Stimulated activated CD8-positive, alpha-beta memory T cell treated with anti-CD3 and anti-CD28 coated beads, Interleukin-7, amount 100 ng/mL, for 1 hour (primary cell): ENCODE data around the gene COA7.
"Not testable (repeated sequence)": the region's sequence is repeated elsewhere in the genome, so short reads cannot be mapped to it uniquely, and the experiment has no call there.

Source experiments
- DNase-seq, 2 donors: peaks; one replicate each; pipeline ENCODE4 v3.0.0-alpha.2; 2020; ENCODE audit warnings: low read depth in 2 of 2

Gene COA7

DNA sequence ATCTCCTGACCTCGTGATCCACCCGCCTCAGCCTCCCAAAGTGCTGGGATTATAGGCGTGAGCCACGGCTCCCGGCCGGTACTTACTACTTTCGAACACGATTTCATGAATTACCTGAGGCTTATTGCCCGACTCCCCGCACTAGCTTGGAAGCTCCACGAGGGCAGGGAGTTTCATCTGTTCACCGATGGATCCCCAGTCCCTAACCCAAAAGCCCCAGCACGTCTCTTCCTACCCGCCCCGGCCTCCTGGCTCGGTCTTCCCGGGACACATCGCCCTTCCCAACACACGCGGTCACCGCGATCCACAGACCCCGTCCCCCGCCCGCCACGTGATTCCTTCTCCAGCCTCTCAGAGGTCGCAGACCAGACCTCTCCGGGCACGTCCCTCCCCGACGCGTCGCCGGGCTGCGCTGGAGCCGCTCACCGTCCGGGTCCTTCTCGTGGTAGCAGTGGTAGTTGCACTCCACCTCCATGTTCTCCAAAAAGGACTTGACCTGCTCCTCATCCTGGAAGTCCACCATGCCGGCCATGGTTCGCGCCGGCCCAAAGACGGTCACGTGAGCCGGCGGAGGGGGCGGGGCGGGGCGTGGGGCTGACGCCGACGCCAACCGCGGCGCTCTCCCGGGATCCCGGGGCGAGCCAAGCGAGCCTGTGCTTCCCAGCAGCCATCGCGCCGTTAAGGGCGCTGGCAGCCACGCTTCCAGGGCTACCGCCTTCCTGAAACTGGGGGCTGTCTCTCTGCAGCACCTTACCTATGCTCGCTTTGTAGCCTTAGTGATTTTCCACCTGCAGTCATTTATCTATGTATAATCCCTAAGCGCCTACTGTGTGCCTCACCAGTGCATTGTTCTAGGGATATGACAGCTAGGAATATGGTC is at the start of gene COA7:
Gene COA7, minus strand, starts transcription at position 553 of the 880 bp plus-strand sequence. Its CDS starts 21 bp downstream, at position 532.
- peak; percentile 14 to 21 for DNase-seq

DNA sequence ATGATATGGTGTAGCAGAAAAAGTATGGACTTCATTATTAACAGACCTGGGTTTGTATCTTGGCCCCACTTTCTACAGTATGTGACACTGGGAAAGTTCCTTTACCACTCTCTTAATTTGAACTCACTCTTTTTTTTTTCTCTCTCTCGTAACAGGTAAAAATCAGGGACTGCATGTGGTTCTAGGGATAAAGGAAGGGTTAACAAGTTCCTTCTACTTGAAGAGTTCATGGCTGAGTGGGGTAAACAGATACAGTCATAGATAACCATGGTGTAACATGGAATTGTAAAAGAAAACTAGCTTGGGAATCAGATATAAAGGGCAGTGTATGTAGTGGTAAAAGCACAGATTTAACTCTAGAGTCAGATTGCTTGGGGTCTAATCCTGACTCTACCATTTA is 49.3 kb upstream of the COA7 start:
- DNase-seq, result no peak

DNA sequence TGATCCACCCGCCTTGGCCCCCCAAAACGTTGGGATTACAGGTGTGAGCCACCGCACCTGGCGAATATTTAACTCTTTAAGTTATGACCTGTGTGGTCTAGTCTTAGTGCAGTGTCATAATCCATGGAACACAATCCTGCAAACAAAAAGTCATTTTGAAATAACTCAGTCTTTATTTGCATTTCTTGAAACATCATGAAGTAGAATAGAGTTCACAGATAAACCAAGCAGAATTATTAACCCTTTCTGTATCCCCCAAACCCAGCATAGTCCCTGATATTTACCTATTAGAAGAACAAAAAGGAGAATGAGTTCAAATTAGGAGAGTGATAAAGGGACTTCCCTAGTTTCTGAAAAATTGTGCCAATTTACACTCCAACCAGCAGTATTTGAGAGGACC is 48.0 kb upstream of the COA7 start:
- no peak for DNase-seq

DNA sequence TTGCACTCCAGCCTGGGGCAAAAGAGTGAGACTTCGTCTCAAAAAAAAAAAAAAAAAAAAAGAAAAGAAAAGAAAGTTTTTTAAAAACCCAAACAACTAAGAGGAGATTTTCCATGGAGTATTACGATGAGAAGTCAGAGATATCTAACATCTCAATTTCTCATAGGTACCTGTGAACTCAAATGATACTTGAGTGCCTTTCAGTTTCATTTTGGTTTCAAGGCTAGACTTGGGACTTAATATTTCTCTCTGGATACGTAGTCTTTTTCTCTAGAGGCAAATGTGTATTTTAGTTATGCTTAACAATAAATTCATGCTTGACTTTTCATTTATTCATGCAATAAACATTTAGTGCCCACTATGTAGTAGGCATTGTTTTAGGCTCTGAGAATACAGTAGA is 43.1 kb upstream of the COA7 start:
- no peak for DNase-seq

DNA sequence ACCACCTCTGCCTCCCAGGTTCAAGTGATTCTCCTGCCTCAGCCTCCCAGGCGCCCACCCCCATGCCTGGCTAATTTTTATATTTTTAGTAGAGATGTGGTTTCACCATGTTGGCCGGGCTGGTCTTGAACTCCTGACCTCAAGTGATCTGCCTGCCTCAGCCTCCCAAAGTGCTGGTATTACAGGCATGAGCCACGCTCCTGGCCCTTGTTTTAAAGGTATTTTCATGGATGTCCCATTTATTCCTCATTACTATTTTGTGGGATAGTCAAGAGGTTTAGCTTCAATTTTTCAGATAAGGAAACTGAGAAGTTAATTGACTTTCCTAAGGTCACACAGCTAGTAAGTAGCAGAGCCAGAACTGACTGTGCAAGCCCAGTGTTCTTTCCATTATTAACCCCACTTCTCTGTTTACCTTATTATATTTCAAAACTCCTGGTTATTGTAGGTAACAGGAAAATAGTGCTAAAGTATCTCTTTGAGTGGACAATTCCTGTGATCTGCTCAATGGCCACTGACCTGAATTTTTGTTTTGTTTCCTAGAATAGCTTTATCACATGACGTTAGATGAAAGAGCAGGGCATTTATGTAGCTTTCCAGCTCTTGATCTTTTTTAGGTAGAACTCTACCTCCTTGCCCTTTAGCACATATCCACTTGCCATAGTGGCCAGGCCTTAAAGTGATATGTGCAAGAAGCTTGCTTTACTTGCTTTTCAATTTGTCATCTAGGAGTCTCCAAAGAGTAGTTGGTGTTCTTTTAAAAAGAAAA is 41.7 kb upstream of the COA7 start:
- DNase-seq, result no peak

DNA sequence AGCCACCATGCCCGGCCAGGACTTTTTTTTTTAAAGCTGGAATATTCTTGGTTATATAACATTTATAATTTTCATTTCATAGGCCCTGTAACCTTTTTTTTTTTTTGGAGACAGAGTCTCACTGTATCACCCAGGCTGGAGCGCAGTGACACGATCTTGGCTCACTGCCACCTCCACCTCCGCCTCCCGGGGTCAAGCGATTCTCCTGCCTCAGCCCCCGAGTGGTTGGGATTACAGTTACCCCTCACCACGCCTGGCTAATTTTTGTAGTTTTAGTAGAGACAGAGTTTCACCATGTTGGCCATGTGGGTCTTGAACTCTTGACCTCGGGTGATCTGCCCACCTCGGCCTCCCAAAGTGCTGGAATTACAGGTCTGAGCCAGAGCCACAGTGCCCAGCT is 40.7 kb upstream of the COA7 start:
- DNase-seq, result no peak

DNA sequence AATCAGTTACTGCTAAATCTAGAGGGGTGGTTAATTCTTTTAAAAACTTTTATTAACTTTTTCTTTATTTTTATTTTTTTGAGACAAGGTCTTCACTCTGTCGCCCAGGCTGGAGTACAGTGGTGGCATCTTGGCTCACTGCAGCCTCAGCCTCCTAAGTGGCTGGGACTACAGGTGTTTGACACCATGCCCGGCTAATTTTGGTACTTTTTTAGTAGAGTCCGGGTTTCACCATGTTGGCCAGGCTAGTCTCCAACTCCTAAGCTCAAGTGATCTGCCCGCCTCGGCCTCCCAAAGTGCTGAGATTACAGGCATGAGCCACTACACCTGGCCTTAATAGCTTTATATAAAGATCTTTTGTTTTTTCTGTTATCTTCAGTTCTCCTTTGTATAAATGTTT is 40.0 kb upstream of the COA7 start:
- no peak for DNase-seq

DNA sequence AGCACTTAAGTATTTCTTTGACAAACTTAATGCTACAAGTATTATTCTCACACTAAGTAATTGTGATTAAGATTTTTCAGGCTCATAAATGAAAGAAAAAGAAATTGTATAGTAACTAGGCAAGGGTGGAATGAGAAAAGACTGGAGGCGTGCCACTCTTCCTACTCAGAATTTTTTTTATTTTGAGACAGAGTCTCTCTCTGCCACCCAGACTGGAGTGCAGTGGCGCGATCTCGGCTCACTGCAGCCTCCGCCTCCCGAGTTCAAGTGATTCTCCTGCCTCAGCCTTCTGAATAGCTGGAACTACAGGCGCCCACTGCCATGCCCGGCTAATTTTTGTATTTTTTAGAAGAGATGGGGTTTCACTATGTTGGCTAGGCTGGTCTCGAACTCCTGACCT is 37.2 kb upstream of the COA7 start:
- DNase-seq, result not testable (repeated sequence)

DNA sequence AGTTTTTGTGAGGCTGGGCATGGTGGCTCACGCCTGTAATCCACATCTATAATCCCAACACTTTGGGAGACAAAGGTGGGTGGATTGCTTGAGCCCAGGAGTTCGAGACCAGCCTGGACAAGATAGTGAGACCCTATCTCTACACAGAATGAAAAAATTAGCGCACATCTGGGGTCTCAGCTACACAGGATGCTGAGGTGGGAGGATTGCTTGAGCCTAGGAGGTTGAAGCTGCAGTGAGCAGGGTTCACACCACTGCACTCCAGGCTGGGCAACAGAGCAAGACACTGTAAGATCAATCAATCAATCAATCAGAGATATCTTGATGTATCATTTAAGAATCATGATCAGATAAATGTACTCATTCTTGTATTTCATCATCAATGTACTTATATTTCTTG is 35.2 kb upstream of the COA7 start:
- no peak for DNase-seq

DNA sequence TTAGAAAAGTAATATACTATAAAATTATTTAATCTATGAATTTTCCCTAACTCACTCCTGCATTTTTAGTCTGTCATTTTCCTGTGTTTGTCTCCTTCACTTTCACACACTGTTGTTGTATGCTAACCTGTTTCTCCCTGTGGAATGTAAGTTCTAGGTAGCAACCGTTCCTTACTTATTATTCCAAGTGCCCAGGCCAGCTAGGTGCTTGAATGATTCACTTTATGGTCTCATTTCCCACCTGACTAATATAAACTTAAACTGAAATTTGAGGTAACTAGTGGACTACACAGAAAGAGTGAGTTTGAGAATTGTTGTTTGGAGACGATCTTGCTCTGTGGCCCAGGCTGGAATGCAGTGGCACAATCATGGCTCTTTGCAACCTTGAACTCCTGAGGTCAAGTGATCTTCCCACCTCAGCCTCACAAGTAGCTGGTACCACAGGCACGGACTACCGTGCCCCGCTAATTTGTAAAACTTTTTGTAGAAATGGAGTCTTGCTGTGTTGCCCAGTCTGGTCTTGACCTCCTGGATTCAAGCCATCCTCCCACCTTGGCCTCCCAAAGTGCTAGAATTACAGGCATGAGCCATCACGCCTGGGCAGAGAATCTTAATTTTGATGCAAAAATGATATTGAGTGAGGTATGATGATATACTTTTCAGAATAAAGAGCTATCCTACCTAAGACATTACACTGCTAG is 30.0 kb upstream of the COA7 start:
- no peak for DNase-seq

DNA sequence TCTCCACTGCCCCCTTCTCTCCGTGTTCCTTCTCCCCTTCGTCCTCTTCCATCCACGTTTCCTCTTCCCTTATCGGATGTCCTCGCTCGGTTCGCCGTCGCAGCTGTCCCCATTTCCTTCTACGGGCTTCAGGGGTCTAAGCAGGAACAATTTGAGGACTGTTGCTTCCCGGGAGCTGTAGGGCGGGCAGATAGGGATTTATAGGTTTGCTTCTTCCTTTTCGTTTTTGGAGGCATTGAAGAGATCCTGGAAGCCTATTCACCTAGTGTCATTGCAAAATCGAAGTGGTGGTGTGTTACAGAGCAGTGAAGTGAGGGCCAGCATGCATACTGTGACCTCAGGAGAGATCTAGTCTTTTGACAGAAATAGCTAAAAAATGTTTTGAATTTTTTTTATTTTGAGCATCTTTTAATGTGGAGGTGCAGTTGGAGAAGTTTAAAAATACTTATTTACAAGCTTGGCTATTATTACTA is 29.0 kb upstream of the COA7 start:
- DNase-seq, result no peak

DNA sequence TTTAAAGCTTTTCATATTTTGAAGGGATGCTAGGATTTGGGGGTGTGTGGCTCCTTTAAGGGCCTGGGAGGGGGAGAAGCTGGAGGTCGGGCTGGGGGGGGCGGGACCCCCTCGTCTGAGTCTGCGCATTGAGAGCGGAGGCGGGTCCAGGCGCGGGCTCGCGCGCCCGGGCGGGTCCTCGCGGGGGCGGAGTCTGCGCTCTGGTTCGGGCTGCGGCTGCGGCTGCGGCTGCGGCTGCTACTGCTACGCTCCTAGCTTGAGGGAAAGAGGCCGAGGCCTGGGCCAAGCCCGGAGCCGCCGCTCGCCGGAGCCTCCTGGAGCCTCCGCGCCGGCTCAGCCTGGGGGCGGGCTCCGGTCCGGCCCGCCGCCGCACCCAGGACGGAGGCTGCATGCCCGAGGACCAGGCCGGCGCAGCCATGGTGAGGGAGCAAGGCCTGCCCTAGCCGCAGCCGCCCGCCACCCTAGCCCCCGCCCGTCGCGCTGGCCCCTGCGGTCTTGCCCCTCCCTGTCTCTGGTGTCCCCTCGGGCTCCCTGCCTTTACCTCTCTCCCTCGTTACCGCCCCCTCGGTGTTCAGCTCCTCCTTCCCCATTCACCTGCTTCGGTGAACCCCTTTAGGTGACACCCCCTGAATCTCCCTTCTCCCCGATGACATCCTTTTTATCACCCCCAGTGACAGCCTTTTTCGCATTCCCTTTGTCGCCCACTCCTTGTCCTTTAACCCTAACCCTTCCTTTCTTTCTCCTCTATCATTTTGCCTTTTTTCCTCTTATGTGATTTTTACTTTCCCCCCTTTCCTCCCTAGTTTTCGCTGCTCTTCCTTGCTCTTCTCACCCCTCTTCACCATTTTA is 28.3 kb upstream of the COA7 start, which contains the start of gene ZYG11B:
Gene ZYG11B, plus strand, starts transcription at position 189 of the 849 bp plus-strand sequence. Its CDS starts 201 bp downstream, at position 390.
- peak; percentile 80 to 83 for DNase-seq

DNA sequence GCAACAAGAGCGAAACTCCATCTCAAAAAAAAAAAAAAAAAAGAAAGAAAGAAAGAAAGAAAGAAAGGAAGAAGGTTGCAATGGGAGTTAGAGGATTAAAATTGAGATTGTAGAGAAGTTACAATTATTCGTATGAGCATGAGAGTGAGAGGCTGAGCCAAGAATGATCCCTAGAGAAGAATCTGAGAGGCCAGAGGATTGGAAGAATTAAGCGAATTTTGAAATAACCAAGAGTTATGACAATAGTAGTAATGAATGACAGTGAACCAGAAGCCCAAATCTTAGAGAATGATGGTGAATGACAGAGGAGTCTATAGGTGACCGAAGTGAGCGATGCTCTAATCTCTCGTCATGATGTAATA is 27.7 kb upstream of the COA7 start:
- no peak for DNase-seq

DNA sequence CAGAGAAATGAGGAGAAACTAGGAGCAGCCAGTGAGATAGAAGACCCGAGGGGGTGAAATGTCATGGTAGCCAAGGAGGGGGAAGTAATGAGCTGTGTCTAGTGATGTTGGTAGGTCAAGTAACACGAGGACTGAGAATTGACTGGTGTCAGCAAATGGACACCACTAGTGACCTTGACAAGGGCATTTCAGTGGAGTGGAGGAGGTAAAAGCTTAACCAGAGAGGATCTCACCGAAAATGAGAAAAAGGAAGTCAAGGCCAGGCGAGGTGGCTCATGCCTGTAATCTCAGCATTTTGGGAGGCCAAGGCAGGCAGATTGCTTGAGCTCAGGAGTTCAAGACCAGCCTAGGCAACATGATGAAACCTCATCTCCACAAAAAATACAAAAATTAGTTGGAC is 25.1 kb upstream of the COA7 start:
- DNase-seq, result no peak

DNA sequence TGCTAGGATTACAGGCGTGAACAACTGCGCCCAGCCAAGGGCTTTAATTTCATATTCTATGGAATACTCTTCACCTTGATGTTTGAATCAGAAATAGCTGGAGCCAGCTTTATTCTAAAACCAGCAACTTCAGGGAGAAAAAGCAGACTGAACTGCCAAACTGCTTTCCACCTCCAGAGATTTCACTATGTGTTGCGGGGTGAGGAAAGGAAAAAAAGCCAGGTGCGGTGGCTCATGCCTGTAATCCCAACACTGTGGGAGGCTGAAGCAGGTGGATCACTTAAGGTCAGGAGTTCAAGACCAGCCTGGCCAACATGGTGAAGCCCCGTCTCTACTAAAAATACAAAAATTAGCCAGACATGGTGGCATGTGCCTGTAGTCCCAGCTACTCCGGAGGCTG is 17.1 kb upstream of the COA7 start:
- not testable (repeated sequence) for DNase-seq

DNA sequence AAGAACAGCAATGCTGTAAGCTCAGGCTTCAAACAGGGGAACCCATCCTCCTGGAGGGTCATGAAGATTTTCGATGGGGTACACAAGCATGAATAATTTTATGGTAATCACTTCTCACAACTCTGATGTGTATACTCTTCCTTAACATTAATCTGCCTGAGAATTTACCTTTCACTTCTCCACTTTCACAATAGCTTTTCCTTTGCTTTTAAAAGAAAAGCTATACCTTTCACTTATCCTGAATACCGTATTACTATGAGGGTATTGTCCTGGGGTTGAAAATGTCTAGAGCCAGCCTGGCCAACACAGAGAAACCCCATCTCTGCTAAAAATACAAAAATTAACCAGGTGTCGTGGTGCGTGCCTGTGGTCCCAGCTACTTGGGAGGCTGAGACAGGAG is 15.4 kb upstream of the COA7 start:
- no peak for DNase-seq

DNA sequence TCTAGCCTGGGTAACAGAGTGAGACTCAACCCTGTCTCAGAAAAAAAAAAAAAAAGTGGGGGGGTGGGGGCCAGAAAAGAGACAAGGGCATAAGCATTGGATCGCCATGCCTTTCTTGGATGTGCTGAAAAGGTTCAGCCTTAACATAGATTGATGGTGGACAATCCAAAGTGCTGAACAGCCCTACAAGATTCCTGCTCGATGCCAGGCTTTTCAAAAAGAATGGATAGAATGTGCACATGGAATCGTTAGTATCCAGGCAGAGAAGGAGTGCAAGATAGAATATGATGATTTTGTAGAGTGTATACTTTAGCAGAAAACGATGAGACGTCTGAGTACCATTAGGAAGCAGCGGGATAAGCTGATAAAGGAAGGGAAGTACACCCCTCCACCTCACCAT is 10.9 kb upstream of the COA7 start:
- DNase-seq, result no peak

DNA sequence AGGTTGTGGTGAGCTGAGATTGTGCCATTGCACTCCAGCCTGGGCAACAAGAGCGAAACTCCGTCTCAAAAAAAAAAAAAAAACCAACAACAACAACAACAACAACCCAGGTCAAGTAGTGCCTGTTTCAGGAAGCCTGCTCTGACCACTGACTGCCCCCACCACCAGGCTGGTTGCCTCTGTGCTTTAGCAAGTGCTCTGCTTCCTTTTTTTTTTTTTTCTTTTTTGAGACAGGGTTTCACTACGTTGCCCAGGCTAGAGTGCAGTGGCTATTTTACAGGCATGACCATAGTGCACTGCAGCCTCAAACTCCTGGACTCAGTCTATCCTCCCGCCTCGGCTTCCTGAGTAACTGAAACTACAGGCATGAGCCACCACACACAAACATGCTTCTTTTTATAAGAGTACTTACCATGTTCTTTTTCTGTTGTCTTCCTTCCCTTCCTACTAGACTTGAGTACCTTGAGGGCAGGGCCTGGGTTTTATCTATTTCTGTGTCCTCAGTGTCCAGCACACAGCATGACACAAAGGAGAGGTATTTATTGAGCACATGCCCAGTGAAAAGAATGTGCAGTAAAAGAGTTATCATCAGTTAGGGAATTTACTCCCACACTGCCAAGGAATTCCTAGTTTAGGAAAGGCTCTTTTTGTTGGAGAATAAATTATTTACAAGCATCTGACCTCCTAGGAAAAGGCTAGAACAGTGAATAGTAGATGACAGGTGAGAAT is 9.9 kb upstream of the COA7 start:
- no peak for DNase-seq

DNA sequence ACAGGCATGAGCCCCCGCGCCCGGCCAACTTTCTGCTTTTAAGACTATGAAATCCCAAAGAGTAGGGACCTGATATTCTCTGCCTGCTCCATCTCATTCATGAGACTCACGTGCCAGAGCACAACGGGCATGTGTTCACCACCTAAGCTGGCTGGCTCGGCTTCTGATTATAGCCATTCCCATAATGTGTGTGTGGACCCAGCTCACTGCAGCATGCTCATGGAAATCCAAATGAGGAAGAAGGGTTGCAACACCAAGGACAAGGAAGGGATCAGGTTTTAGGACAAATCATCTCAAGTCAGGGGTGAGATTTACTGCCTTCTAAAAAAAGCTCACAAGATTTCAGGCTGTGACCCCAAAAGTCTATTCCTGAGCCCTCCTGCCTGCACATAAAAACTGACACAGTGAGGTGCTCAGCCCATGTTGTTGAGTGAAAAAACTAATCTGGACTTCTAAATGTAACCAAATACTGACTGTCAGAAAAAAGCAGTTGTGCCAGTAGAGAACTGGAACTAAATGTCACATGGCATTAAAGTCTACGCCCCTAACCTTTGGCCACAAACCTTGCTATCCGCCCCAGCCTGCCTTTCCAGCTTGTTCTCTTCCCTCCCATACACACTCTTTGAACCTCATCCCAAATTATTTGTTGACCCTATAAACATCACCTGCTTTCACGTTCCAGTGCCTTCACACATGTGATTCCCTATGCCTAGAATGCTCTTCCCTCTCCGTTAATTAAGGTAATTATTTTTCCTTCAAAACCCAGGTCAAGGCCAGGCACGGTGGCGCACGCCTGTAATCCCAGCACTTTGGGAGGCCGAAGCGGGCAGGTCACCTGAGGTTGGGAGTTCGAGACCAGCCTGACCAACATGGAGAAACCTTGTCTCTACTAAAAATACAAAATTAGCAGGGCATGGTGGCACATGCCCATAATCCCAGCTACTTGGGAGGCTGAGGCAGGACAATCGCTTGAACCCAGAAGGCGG is 9.1 kb upstream of the COA7 start:
- no peak for DNase-seq
